Thymus (tissue), 11 donors: Measurements from ENCODE around the gene TRIM2. TPM values are rescaled to one million over a fixed set of nuclear protein-coding genes. Genes with fewer than 3 reads are reported as not detected.

Experiments used
- DNase-seq, 9 donors: peaks; one replicate each; pipeline ENCODE4 v3.0.0-alpha.2; 2013; ENCODE audit warnings: low spot score in 9 of 9, low read depth in 6 of 9, missing footprints in 1 of 9
- H3K27ac ChIP-seq, 2 donors: one replicate each; pipeline ENCODE4 v1.5.1; 2013; ENCODE audit warnings: control low read depth in 1 of 2, low read depth in 1 of 2, low read length in 1 of 2, mild to moderate bottlenecking in 1 of 2, moderate library complexity in 1 of 2
- H3K27me3 ChIP-seq, 2 donors: one replicate each; pipeline ENCODE4 v1.5.1; 2013; ENCODE audit warnings: low read length in 1 of 2; ENCODE audit not compliant: control insufficient read depth in 2 of 2, insufficient read depth in 1 of 2
- H3K36me3 ChIP-seq, 2 donors: one replicate each; pipeline ENCODE4 v1.5.1; 2013; ENCODE audit warnings: low read length in 1 of 2, mild to moderate bottlenecking in 1 of 2, moderate library complexity in 1 of 2; ENCODE audit not compliant: control insufficient read depth in 2 of 2, insufficient read depth in 2 of 2
- H3K4me1 ChIP-seq, 2 donors: one replicate each; pipeline ENCODE4 v1.5.1; 2013; ENCODE audit warnings: low read length in 2 of 2; ENCODE audit not compliant: control insufficient read depth in 2 of 2, insufficient read depth in 2 of 2
- H3K4me3 ChIP-seq, 2 donors: one replicate each; pipeline ENCODE4 v1.5.1; 2013; ENCODE audit warnings: low read length in 2 of 2, control low read depth in 1 of 2, mild to moderate bottlenecking in 1 of 2
- H3K9me3 ChIP-seq, 2 donors: one replicate each; pipeline ENCODE4 v1.5.1; 2013; ENCODE audit warnings: low read length in 1 of 2, mild to moderate bottlenecking in 1 of 2; ENCODE audit not compliant: control insufficient read depth in 2 of 2, insufficient read depth in 1 of 2
- WGBS: extraction: QIAGEN DNeasy Blood & Tissue Kit; methylation state at CpG from one replicate; pipeline ENCODE4 v1.1.7; 2013; 5-methylcytosine and 5-hydroxymethylcytosine counted together
- polyA plus RNA-seq: library from polyadenylated mRNA; stranded (reverse); fragments of 200-250 nt; gene quantifications from one replicate; pipeline ENCODE4 v1.2.3, GENCODE V29; 2013
- total RNA-seq: library from RNA; stranded (reverse); fragments of 120-200 nt; gene quantifications from one replicate; pipeline ENCODE4 v1.2.4, GENCODE V29; 2013
- donor health status: healthy.

Gene TRIM2
- total and polyA plus RNA-seq, 2 donors: 5.0 to 5.3 TPM

- Histone ChIP-seq H3K4me1 (no peaks in the 10 kb centered on the region), H3K27ac (no peak overlapping the region), H3K36me3 (no peaks in the 10 kb centered on the region), H3K27me3 (no peaks in the 10 kb centered on the region), H3K9me3 (no peaks in the 10 kb centered on the region), H3K4me3 (no peak overlapping the region)
- WGBS: 80% methylated on average over 4 of the region's 4 CpGs
- no peak for DNase-seq
These were observed 131.4 kb downstream of the TRIM2 start for GRCh38 chr4:153335665-153336064.

GRCh38 chr4:153337686-153338085, 133.4 kb downstream of the TRIM2 start:
- no peaks in the 10 kb centered on the region for H3K9me3 ChIP-seq
- no peak for DNase-seq
- 99% methylated on average over 4 of the region's 4 CpGs for WGBS
- H3K36me3 ChIP-seq: no peaks in the 10 kb centered on the region
- no peaks in the 10 kb centered on the region for H3K27me3 ChIP-seq
- no peak overlapping the region for H3K4me3 ChIP-seq
- H3K4me1 ChIP-seq: peaks cover 10 to 12% of the 10 kb centered on the region in 2 donors
- H3K27ac ChIP-seq: no peak overlapping the region

DNA sequence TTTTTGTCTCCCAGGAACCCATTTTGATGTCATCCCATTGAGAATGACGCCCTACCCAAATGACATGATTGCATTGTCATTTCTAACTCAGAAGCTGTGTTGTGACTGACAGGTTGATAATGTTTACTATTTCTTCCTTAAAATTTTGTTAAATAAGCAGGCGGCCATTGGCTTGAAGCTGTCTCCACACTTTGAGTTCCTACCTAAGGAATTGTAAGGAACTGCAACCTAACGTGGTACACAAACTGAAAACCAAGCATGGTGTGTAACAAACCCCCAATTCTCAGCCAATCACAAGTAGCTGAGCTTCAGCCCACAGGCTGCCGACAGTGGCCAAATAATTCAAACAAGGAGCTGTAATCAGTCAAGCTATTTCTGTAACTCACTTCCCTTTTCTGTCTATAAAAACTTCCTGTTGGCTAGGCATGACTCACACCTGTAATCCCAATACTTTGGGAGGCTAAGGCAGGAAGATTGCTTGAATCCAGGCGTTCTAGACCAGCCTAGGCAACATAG, 137.4 kb downstream of the TRIM2 start:
- Histone ChIP-seq H3K27me3 (no peaks in the 10 kb centered on the region), H3K27ac (no peak overlapping the region), H3K4me3 (no peak overlapping the region), H3K36me3 (no peaks in the 10 kb centered on the region), H3K9me3 (no peaks in the 10 kb centered on the region), H3K4me1 (peaks cover 16 to 27% of the 10 kb centered on the region in 2 donors)
- WGBS: 31% methylated on average over 5 of the region's 5 CpGs
- peak in 1 of 9 donors; percentile 36 for DNase-seq

DNA sequence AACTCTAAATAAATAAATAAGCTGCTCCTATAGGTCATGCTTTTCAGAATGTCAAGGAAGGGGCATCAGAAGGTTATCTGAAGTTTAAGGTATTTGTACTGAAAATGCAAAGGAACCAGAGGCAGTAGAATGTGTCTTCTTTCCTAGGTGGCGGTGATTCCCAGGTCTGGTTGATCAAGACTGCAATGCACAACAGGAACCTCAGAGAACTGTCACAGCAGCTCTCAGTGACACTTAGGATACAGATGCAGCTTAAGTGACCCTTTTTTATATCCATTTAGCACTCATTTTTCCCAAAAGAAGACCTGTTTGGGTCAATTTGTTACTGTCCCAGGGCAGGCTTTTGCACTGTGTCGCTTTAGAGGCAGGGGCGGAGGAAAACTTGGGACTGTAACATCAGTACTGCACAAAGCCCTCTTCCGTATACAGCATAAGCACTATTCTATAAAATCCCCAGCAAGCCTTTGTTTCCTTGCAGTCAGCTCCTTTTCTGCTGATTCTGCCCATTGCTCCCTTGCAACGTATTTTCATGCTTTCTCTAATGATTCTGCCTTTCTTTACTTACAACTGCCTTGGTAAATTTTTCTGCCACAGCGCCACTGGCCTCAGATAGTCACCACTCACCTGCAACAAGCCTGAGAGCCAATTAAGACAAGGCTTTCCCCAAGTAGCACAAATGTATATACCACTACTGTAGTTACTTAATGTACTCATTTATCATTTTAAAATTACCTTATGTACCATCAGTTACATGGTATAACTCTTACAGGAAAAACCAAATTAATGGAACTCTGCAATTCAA, 138.7 kb downstream of the TRIM2 start:
- peaks cover 28 to 40% of the 10 kb centered on the region in 2 donors for H3K4me1 ChIP-seq
- 73% methylated on average over 6 of the region's 6 CpGs for WGBS
- no peak overlapping the region for H3K4me3 ChIP-seq
- H3K27ac ChIP-seq: no peak overlapping the region
- no peaks in the 10 kb centered on the region for H3K27me3 ChIP-seq
- H3K36me3 ChIP-seq: no peaks in the 10 kb centered on the region
- no peaks in the 10 kb centered on the region for H3K9me3 ChIP-seq
- DNase-seq: no peak

DNA sequence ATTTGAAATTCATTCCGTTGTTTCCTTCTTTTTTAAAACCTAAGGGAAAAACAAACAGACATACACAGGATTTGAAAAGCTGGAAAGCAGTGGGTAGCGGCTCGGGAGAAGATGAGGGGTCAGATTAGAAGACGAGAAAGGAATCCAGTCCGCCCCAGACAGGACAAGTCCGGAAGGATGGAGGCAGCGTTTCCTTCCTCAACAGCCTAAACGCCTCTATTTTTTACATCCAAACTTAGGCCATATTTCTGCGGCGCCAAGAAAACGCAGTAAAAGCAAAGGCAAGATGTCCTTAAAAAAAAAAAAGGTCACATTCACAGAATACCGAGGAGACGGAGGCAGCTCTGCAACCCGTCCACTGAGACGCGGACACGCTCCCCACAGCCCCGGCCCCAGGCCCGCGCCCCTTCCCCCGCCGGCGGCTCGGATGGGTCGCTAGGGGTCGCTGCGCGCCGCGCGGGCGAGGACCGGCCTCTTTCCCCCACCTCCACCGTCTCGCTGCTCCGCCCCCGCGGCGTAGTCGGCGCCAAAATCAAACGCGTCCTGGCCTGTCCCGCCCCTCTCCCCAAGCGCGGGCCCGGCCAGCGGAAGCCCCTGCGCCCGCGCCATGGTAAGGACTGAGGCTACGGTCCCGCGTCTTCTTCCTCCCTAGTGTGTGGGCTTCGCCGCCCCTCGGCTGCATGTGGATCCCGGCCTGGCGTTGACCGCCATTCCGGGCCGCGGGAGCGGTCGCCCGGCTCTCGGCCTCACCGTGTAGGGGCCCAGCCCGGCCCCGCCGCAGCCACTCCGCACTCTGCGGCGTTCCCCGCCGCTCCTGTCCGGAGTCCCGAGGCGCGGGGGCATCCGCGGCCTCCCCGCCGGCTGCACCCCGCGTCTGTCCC, 140.1 kb downstream of the TRIM2 start, which contains the start of gene MND1:
Gene MND1 (plus strand): TSS at position 558 of the 881 bp plus-strand sequence. CDS start 50 bp downstream, at position 608.
- DNase-seq: peak; percentile 49 to 93 (median 83)
- Histone ChIP-seq H3K36me3 (peaks cover 0 to under 1% of the 10 kb centered on the region in 2 donors), H3K4me3 (peak within 1 kb of the TSS; percentile 78 to 84), H3K4me1 (peaks cover 29 to 47% of the 10 kb centered on the region in 2 donors), H3K27me3 (no peaks in the 10 kb centered on the region), H3K27ac (peak within 1 kb of the TSS; percentile 60 to 92), H3K9me3 (no peaks in the 10 kb centered on the region)
- 1% methylated on average over 86 of the region's 86 CpGs for WGBS

DNA sequence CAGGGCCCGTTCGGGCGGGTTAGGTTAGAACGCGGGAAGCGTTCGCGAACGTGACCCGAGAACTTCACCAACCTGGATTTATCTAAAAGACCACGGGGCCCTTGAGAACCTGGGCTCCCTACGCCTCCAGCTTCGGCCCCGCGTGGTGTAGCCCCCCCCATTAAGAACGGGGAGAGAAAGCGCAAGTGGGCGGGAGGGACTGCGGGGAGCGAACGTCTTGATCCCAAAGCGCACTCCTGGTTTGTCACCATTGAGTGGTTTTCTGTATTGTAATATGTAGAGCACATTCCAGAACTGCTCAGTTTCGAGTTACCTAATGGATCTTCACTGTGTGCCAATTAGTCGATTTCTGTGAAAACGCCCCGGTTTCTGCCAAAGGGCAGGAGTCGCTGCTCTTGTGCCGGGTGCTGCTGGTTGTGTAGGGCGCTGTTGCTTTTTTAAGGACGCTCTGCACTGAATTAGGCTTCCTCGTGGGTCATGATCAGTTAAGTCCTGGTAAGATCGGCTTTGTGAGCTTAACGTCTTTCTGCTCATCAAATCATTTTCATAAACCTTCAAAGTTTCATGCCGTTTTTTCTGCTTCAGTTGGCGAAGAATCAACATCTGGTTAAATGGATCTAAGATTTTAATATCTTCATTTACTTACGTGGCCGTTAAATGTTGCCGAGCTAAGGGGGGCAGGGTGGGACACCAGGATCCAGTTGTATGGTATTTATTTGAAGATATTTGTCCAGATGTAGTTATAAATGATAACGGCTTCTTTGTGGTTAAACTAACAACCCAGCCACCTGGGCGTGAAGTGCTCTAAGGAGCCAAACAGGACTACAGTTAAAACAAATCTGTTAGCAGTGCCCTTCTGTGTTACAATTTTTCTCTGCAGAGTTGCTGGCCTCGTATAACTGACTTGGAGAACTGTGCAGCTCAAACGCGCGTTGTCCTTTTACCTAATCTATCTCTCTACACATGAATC, 141.1 kb downstream of the TRIM2 start:
- under 1% methylated on average over 44 of the region's 44 CpGs for WGBS
- H3K4me1 ChIP-seq: peaks cover 30 to 47% of the 10 kb centered on the region in 2 donors
- peak overlapping the region; percentile 60 to 92 for H3K27ac ChIP-seq
- peak; percentile 42 to 81 (median 54) for DNase-seq
- no peaks in the 10 kb centered on the region for H3K9me3 ChIP-seq
- H3K27me3 ChIP-seq: no peaks in the 10 kb centered on the region
- peak overlapping the region; percentile 78 to 84 for H3K4me3 ChIP-seq
- H3K36me3 ChIP-seq: peaks cover 0 to 6% of the 10 kb centered on the region in 2 donors

- 62% methylated on average over 2 of the region's 2 CpGs for WGBS
- H3K4me1 ChIP-seq: peaks cover 30 to 47% of the 10 kb centered on the region in 2 donors
- H3K27ac ChIP-seq: peak overlapping the region; percentile 58 to 92
- no peaks in the 10 kb centered on the region for H3K27me3 ChIP-seq
- H3K9me3 ChIP-seq: no peaks in the 10 kb centered on the region
- no peak for DNase-seq
- H3K36me3 ChIP-seq: peaks cover 0 to 10% of the 10 kb centered on the region in 2 donors
- peak overlapping the region; percentile 78 to 84 for H3K4me3 ChIP-seq
These were observed 141.8 kb downstream of the TRIM2 start for GRCh38 chr4:153346031-153346430.

DNA sequence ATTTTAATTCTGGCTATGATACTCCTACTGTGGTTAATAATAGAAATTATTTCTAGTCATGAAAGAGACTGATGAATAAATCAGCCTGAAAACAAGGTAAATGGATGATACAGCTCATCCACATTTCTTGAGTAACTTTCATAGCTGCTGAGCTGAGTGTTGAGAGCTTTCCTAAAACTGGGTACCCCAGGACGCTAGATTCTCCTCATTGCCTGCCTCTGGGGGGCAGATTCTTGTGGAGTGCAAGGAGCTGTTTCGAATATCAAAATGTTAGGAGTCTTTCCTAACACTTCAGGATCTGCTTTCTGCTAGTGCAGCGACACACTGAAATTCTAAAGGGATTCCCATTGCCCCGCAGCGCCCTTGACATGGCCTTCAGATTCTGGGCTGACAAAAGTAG, 142.3 kb downstream of the TRIM2 start:
- peaks cover 0 to 14% of the 10 kb centered on the region in 2 donors for H3K36me3 ChIP-seq

More for the DNA sequence above, 142.3 kb downstream of the TRIM2 start:
- Histone ChIP-seq H3K4me3 (no peak overlapping the region), H3K4me1 (peaks cover 28 to 44% of the 10 kb centered on the region in 2 donors), H3K9me3 (no peaks in the 10 kb centered on the region), H3K27me3 (no peaks in the 10 kb centered on the region), H3K27ac (peak overlapping the region in 1 of 2 donors; percentile 92)
- peak in 1 of 9 donors; percentile 41 for DNase-seq
- 53% methylated on average over 5 of the region's 5 CpGs for WGBS
